Nephron progenitor cell (in vitro differentiated cells): ENCODE results near the gene GLOD4.

Source experiments
- DNase-seq: peaks from one replicate; pipeline ENCODE4 v3.0.0; 2021
- H3K27ac Mint-ChIP-seq: 2 replicates; pipeline ENCODE4 v1.8.0; 2021; ENCODE audit warnings: mild to moderate bottlenecking, moderate library complexity, mixed read lengths
- H3K27me3 Mint-ChIP-seq: 2 replicates; pipeline ENCODE4 v1.8.0; 2021; ENCODE audit warnings: mild to moderate bottlenecking, low read depth, mixed read lengths; ENCODE audit not compliant: poor library complexity
- H3K36me3 Mint-ChIP-seq: 2 replicates; pipeline ENCODE4 v1.8.0; 2021; ENCODE audit warnings: low read depth, mixed read lengths
- H3K4me1 Mint-ChIP-seq: 2 replicates; pipeline ENCODE4 v1.8.0; 2021; ENCODE audit warnings: mixed read lengths
- H3K4me3 Mint-ChIP-seq: 2 replicates; pipeline ENCODE4 v1.8.0; 2021; ENCODE audit warnings: mild to moderate bottlenecking, moderate library complexity, mixed read lengths
- H3K9me3 Mint-ChIP-seq: 2 replicates; pipeline ENCODE4 v1.8.0; 2021; ENCODE audit warnings: mild to moderate bottlenecking, moderate library complexity, mixed read lengths
- CTCF ChIP-seq: fragments of 200-600 bp; sonication (generic); IDR thresholded peaks from 2 replicates; pipeline ENCODE4 v1.5.0; 2021; ENCODE audit warnings: antibody characterized with exemption

GLOD4 gene

DNA sequence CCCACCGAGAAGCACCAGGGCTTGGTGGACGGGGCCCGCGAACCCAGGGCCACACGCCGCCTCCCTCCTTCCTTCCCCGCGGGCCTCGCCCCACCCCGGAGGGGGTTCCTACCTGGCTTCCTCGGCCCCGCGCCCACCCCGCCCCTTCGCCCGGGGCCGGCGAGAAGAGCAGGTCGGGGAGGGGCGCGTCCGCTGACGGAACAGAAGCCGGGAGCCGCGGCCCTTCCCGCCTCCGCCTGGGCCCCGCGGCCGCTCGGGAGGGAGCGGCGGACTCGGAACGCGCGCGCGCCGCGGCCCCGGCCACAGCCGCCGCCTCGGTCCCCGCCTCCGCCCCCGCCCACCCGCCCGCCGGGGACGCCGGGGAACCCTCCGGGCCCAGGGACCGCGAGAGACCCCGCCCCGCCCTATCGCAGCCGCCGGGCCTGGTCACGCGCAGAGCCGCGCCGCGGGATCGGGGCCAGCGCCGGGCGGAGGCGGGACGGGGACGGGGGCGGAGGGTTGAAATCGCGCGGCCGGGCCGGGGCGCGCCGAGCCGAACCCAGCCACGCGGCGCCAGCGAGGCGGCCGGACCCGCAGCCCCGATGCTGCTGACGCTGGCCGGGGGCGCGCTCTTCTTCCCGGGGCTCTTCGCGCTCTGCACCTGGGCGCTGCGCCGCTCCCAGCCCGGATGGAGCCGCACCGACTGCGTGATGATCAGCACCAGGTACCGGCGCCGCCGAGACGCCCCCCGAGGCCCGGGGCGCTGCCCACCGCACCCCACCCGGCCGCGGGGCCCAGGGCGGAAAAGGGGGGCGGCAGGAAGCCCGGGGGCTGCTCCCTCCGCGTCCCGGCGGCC, 49.8 kb downstream of the GLOD4 start, which contains the start of gene TLCD3A:
TLCD3A (plus strand) TSS at position 530 of the 835 bp plus-strand sequence; CDS start at position 582, 52 bp downstream.
- Mint-ChIP-seq H3K4me1 (peaks cover 29% of the 10 kb centered on the region), H3K9me3 (peaks cover 4% of the 10 kb centered on the region), H3K27me3 (peaks cover 12% of the 10 kb centered on the region), H3K36me3 (peaks cover 29% of the 10 kb centered on the region), H3K4me3 (peak within 1 kb of the TSS; percentile 92), H3K27ac (peak within 1 kb of the TSS; percentile 31)
- DNase-seq: peak; percentile 82
- TF ChIP-seq CTCF: no peak

DNA sequence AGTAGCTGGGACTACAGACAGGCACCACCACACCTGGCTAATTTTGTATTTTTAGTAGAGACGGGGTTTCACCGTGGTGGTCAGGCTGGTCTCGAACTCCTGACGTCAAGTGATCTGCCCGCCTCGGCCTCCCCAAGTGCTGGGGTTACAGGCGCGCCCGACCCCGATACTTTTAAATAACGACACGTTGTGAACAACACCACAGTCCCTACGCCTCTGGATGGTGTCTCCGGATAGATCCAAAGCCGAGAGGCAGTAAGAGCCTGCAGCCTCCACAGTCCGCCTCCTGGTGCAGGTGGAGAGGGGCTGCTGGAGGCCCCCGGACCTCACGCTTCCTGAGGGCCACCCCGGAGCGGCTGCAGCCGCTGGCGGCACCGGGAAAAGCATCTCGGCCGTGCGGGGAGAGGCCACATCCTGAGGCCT, 50.4 kb downstream of the GLOD4 start:
- H3K36me3 Mint-ChIP-seq: peaks cover 28% of the 10 kb centered on the region
- H3K9me3 Mint-ChIP-seq: peaks cover 4% of the 10 kb centered on the region
- TF ChIP-seq CTCF: no peak
- H3K4me3 Mint-ChIP-seq: peak overlapping the region; percentile 78
- peaks cover 29% of the 10 kb centered on the region for H3K4me1 Mint-ChIP-seq
- no peak overlapping the region for H3K27ac Mint-ChIP-seq
- peaks cover 12% of the 10 kb centered on the region for H3K27me3 Mint-ChIP-seq
- DNase-seq: no peak

DNA sequence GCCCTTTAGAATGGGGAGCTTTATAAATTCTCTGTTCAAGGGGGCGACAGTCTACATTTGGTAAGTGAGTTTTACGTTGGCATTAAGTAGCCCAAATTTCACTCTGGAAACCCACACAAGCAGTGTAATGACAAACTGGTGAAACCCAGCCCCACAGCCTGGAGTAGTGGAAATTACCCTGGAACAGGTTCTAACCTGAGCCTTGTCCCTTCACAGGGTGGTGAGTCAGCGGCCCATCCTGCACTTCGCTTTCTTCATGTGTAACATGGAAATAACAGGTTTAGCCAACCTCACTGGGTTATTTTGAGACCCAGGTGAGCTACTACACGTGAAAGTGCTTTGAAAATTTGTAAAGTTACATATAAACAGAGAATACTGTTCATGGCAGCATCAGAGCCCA, 53.2 kb downstream of the GLOD4 start:
- peaks cover 24% of the 10 kb centered on the region for H3K4me1 Mint-ChIP-seq
- no peak overlapping the region for H3K27ac Mint-ChIP-seq
- no peak overlapping the region for H3K4me3 Mint-ChIP-seq
- peaks cover 9% of the 10 kb centered on the region for H3K9me3 Mint-ChIP-seq
- H3K36me3 Mint-ChIP-seq: peaks cover 10% of the 10 kb centered on the region
- H3K27me3 Mint-ChIP-seq: peaks cover 26% of the 10 kb centered on the region
- no peak for TF ChIP-seq CTCF
- DNase-seq: no peak

GRCh38 chr17:726271-726919, 55.7 kb downstream of the GLOD4 start:
- peaks cover 6% of the 10 kb centered on the region for H3K36me3 Mint-ChIP-seq
- H3K9me3 Mint-ChIP-seq: peaks cover 9% of the 10 kb centered on the region
- peaks cover 24% of the 10 kb centered on the region for H3K27me3 Mint-ChIP-seq
- no peak for DNase-seq
- TF ChIP-seq CTCF: no peak
- peaks cover 12% of the 10 kb centered on the region for H3K4me1 Mint-ChIP-seq
- no peak overlapping the region for H3K27ac Mint-ChIP-seq
- H3K4me3 Mint-ChIP-seq: no peak overlapping the region

GRCh38 chr17:725746-726145, 56.3 kb downstream of the GLOD4 start:
- Mint-ChIP-seq H3K27ac (no peak overlapping the region), H3K27me3 (peaks cover 21% of the 10 kb centered on the region), H3K4me3 (no peak overlapping the region), H3K9me3 (peaks cover 9% of the 10 kb centered on the region), H3K36me3 (peaks cover 6% of the 10 kb centered on the region), H3K4me1 (peaks cover 6% of the 10 kb centered on the region)
- TF ChIP-seq CTCF: no peak
- no peak for DNase-seq
